Nephron (organoid): Measurements from ENCODE around the gene TIMP3.
A peak's percentile ranks its signal among the peaks of the same experiment; 100 is the strongest.

Source experiments
- H3K27ac Mint-ChIP-seq, 3 experiments: 2 replicates each; pipeline ENCODE4 v1.8.0; 2020; ENCODE audit warnings: mixed read lengths in 3 of 3, mild to moderate bottlenecking in 2 of 3, moderate library complexity in 1 of 3
- H3K27me3 Mint-ChIP-seq: 2 replicates; pipeline ENCODE4 v1.8.0; 2021; ENCODE audit warnings: low read depth, mild to moderate bottlenecking, moderate library complexity, mixed read lengths
- H3K36me3 Mint-ChIP-seq: 2 replicates; pipeline ENCODE4 v1.8.0; 2020; ENCODE audit warnings: low read depth, mixed read lengths
- H3K4me1 Mint-ChIP-seq: 2 replicates; pipeline ENCODE4 v1.8.0; 2020; ENCODE audit warnings: mixed read lengths
- H3K4me3 Mint-ChIP-seq, 3 experiments: 2 replicates each; pipeline ENCODE4 v1.8.0; 2020; ENCODE audit warnings: mild to moderate bottlenecking in 3 of 3, mixed read lengths in 3 of 3, moderate library complexity in 2 of 3
- H3K9me3 Mint-ChIP-seq: 2 replicates; pipeline ENCODE4 v1.8.0; 2020; ENCODE audit warnings: mixed read lengths
- CTCF ChIP-seq, 3 experiments: fragments of 200-600 bp; sonication (generic); IDR thresholded peaks; one replicate each; pipeline ENCODE4 v1.5.0; 2021; ENCODE audit warnings: antibody characterized with exemption in 3 of 3; ENCODE audit not compliant: unreplicated experiment in 3 of 3

Gene TIMP3

DNA sequence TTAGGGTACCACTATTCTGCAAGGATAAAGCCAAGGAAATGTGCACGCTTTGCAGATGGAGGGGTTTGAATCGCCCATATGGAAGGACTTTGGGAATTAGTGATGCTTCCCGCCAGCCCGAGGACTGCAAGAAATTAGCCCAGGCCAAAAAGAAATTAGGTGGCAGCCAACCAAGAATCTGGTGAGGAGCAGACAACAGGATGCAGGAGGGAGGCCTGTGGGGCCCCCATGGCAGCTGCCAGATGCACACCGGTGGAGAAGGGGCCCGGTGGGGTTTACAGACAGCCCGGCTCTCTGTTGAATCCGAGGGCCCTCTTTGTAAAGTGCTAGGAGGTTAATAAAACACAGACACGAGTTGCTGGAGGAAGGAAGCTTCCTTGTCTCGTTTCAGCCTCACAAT is 73.5 kb downstream of the TIMP3 start:
- TF ChIP-seq CTCF (IDR thresholded peaks at IDR 0.05; ENCODE audit: unreplicated experiment in 3 of 3), result no peak
- no peak overlapping the region for H3K4me3 Mint-ChIP-seq
- H3K27ac Mint-ChIP-seq, result peak overlapping the region; percentile 35 to 73 (median 58)
- H3K27me3 Mint-ChIP-seq, result peaks cover 19% of the 10 kb centered on the region
- peaks cover 42% of the 10 kb centered on the region for H3K4me1 Mint-ChIP-seq
- H3K9me3 Mint-ChIP-seq, result no peaks in the 10 kb centered on the region
- H3K36me3 Mint-ChIP-seq, result no peaks in the 10 kb centered on the region

- peaks cover 19% of the 10 kb centered on the region for H3K27me3 Mint-ChIP-seq
- peaks cover 58% of the 10 kb centered on the region for H3K4me1 Mint-ChIP-seq
- no peak overlapping the region for H3K27ac Mint-ChIP-seq
- H3K4me3 Mint-ChIP-seq, result no peak overlapping the region
- H3K36me3 Mint-ChIP-seq, result no peaks in the 10 kb centered on the region
- no peaks in the 10 kb centered on the region for H3K9me3 Mint-ChIP-seq
- no peak for TF ChIP-seq CTCF (IDR thresholded peaks at IDR 0.05; ENCODE audit: unreplicated experiment in 3 of 3)
These were observed 75.0 kb downstream of the TIMP3 start for GRCh38 chr22:32876516-32876915.

DNA sequence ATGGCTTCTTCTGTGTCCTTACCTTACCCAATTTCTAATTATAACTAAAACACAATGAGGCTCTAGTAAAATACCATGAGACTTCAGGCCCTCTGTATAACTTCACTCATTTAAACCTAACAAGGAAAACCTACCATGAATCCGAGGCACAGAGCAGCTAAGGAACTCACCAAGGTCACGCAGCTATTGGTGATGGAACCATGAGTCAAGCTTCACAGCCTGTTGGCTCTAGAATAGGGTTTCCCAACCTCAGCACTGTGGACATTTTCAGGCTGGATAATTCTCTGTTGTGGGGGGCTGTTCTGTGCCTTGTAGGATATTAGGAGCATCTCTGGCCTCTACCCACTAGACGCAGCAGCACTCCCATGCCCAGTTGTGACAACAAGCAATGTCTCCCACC is 75.7 kb downstream of the TIMP3 start:
- no peak overlapping the region for H3K27ac Mint-ChIP-seq
- H3K4me3 Mint-ChIP-seq, result no peak overlapping the region
- peaks cover 61% of the 10 kb centered on the region for H3K4me1 Mint-ChIP-seq
- H3K36me3 Mint-ChIP-seq, result no peaks in the 10 kb centered on the region
- H3K27me3 Mint-ChIP-seq, result peaks cover 19% of the 10 kb centered on the region
- TF ChIP-seq CTCF (IDR thresholded peaks at IDR 0.05; ENCODE audit: unreplicated experiment in 3 of 3), result no peak
- H3K9me3 Mint-ChIP-seq, result no peaks in the 10 kb centered on the region

- Mint-ChIP-seq H3K36me3 (no peaks in the 10 kb centered on the region), H3K9me3 (no peaks in the 10 kb centered on the region), H3K27ac (peak overlapping the region in 2 of 3 experiments; percentile 69 to 75)
These were observed 78.0 kb downstream of the TIMP3 start for GRCh38 chr22:32879550-32879949.

DNA sequence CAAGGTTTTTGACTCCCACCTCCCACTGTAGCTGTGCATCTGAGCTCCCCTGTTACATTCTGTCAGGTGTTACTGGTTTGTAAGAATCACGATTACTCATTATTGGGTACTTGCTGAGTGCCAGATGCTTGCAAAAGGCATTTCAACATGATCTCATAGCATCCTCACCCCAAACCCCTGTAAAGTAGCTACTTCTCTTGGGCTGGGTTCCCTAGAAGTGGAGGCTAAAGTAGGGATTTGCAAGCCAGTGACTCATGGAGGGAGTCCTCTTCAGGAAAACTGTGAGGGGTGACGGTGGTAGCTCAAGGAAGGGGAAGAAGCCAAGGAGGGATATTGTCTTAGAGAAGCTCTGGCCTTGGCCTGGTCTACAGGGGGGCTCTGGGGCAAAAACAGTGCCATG is 78.6 kb downstream of the TIMP3 start:
- H3K27me3 Mint-ChIP-seq, result peaks cover 11% of the 10 kb centered on the region
- peaks cover 65% of the 10 kb centered on the region for H3K4me1 Mint-ChIP-seq
- H3K9me3 Mint-ChIP-seq, result no peaks in the 10 kb centered on the region

More at GRCh38 chr22:32879550-32879949, 78.0 kb downstream of the TIMP3 start:
- peaks cover 16% of the 10 kb centered on the region for H3K27me3 Mint-ChIP-seq
- H3K4me1 Mint-ChIP-seq, result peaks cover 70% of the 10 kb centered on the region
- TF ChIP-seq CTCF (IDR thresholded peaks at IDR 0.05; ENCODE audit: unreplicated experiment in 3 of 3), result no peak
- H3K4me3 Mint-ChIP-seq, result no peak overlapping the region

More for the DNA sequence above, 78.6 kb downstream of the TIMP3 start:
- Mint-ChIP-seq H3K36me3 (no peaks in the 10 kb centered on the region), H3K27ac (peak overlapping the region; percentile 58 to 75 (median 69)), H3K4me3 (no peak overlapping the region)
- TF ChIP-seq CTCF (IDR thresholded peaks at IDR 0.05; ENCODE audit: unreplicated experiment in 3 of 3), result no peak
